ENCODE results near the gene TMEM61. TPM values are rescaled to one million over a fixed set of nuclear protein-coding genes. Genes with fewer than 3 reads are reported as not detected.
"Not testable (repeated sequence)": the region's sequence is repeated elsewhere in the genome, so short reads cannot be mapped to it uniquely, and the experiment has no call there.

Gene TMEM61
- total RNA-seq, 6 donors from 2014 or later: 2.3 to 8.1 (median 2.9) TPM; not detected in 1

DNA sequence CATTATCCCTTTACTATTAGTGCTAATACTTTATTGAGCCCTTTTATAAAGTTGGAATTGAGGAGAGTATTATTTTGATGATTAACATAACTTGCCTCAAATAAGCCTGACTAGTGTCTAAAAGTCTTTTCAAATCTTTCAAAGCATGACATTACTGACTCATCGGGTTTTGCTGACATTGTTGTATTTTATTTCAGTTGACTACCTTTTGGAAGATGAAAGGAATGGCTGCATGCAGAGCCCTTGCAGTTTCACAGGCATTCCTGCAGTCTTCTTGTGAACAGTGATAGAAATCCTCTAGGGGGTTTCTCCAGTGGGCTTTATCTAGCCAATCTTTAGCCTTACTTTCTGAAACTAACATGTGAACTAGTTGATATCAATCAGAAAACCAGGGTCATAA, 43.0 kb upstream of the TMEM61 start:
- H3K27ac ChIP-seq: no peak overlapping the region
- H3K9me3 ChIP-seq: no peaks in the 10 kb centered on the region
- no peak for TF ChIP-seq EP300 (IDR thresholded peaks at IDR 0.05)
- no peak for TF ChIP-seq POLR2AphosphoS5 (IDR thresholded peaks at IDR 0.05)
- TF ChIP-seq POLR2A (IDR thresholded peaks at IDR 0.05): no peak
- TF ChIP-seq, protein P1, sequence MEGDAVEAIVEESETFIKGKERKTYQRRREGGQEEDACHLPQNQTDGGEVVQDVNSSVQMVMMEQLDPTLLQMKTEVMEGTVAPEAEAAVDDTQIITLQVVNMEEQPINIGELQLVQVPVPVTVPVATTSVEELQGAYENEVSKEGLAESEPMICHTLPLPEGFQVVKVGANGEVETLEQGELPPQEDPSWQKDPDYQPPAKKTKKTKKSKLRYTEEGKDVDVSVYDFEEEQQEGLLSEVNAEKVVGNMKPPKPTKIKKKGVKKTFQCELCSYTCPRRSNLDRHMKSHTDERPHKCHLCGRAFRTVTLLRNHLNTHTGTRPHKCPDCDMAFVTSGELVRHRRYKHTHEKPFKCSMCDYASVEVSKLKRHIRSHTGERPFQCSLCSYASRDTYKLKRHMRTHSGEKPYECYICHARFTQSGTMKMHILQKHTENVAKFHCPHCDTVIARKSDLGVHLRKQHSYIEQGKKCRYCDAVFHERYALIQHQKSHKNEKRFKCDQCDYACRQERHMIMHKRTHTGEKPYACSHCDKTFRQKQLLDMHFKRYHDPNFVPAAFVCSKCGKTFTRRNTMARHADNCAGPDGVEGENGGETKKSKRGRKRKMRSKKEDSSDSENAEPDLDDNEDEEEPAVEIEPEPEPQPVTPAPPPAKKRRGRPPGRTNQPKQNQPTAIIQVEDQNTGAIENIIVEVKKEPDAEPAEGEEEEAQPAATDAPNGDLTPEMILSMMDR (IDR thresholded peaks at IDR 0.05): no peak
- ATAC-seq (ENCODE audit: low FRiP score in 2 of 2) (no peak), DNase-seq (no peak)
- H3K4me1 ChIP-seq: no peaks in the 10 kb centered on the region
- H3K36me3 ChIP-seq: no peaks in the 10 kb centered on the region
- WGBS, 2 donors: 71% methylated on average over 1 of the region's 1 CpG
- no peak overlapping the region for H3K4me3 ChIP-seq
- no peaks in the 10 kb centered on the region for H3K27me3 ChIP-seq

DNA sequence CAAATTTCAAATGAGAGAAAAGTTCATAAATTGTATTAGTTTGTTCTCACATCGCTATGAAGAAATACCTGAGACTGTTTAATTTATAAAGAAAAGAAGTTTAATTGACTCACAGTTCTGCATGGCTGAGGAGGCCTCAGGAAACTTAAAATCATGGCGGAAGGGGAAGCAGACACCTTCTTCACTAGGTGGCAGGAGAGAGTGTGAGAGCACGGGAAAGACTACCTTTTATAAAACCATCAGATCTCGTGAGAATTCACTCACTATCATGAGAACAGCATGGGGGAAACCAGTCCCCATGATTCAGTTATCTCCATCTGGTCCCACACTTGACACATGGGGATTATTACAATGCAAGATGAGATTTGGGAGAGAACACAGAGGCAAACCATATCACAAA, 41.5 kb upstream of the TMEM61 start:
- WGBS, 2 donors: 75 to 82% methylated on average over 4 of the region's 4 CpGs
- H3K27ac ChIP-seq; H3K36me3 ChIP-seq; H3K27me3 ChIP-seq; DNase-seq; ATAC-seq (ENCODE audit: low FRiP score in 2 of 2); H3K4me3 ChIP-seq; H3K9me3 ChIP-seq; H3K4me1 ChIP-seq: not testable (repeated sequence)

DNA sequence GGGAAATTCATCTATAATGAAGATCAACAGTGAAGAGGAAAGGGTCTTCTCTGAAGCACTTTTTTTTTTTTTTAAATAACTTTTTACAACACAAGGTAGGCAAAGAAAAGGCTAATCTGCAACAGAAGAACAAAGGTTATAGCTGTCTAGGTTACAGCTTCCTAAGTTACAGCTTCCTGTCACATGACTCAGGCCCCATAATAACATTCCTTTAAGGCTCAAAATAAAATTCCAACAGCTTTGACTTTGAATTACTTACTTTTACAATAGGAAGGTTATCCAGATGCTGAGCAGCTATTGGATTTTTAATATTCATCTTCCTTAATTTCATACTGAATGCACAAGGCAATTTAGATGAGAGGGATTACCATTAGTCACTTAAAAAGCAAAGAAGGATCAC, 40.4 kb upstream of the TMEM61 start:
- H3K9me3 ChIP-seq: no peaks in the 10 kb centered on the region
- DNase-seq (no peak), ATAC-seq (ENCODE audit: low FRiP score in 2 of 2) (no peak)
- H3K36me3 ChIP-seq: no peaks in the 10 kb centered on the region
- no peaks in the 10 kb centered on the region for H3K27me3 ChIP-seq
- no peak overlapping the region for H3K4me3 ChIP-seq
- H3K4me1 ChIP-seq: peaks cover 0 to 3% (median under 1%) of the 10 kb centered on the region in 4 donors
- no peak overlapping the region for H3K27ac ChIP-seq
- TF ChIP-seq POLR2AphosphoS5 (IDR thresholded peaks at IDR 0.05) (no peak), POLR2A (IDR thresholded peaks at IDR 0.05) (no peak), EP300 (IDR thresholded peaks at IDR 0.05) (no peak)
- TF ChIP-seq, protein P1 (IDR thresholded peaks at IDR 0.05): no peak

DNA sequence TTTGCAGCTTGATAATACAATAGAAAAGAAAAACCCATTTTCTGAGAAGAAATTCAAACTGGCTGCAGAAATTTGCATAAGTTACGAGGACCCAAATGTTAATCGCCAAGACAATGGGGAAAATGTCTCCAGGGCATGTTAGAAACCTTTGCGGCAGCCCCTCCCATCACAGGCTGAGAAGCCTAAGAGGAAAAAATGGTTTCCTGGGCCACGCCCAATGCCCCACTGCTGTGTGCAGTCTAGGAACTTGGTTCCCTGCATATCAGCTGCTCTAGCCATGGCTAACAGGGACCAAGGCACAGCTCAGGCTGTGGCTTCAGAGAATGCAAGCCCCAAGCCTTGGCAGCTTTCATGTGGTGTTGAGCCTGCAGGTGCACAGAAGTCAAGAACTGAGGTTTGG, 37.5 kb upstream of the TMEM61 start:
- H3K27me3 ChIP-seq: no peaks in the 10 kb centered on the region
- 88 to 92% methylated on average over 4 of the region's 4 CpGs for WGBS, 2 donors
- H3K9me3 ChIP-seq: no peaks in the 10 kb centered on the region
- TF ChIP-seq, protein P1 (IDR thresholded peaks at IDR 0.05): no peak
- TF ChIP-seq POLR2AphosphoS5 (IDR thresholded peaks at IDR 0.05) (no peak), POLR2A (IDR thresholded peaks at IDR 0.05) (no peak), EP300 (IDR thresholded peaks at IDR 0.05) (no peak)
- no peak for ATAC-seq (ENCODE audit: low FRiP score in 2 of 2)
- no peak overlapping the region for H3K4me3 ChIP-seq
- H3K4me1 ChIP-seq: peaks cover 0 to 9% (median 6%) of the 10 kb centered on the region in 4 donors
- no peak overlapping the region for H3K27ac ChIP-seq
- no peaks in the 10 kb centered on the region for H3K36me3 ChIP-seq
- no peak for DNase-seq

DNA sequence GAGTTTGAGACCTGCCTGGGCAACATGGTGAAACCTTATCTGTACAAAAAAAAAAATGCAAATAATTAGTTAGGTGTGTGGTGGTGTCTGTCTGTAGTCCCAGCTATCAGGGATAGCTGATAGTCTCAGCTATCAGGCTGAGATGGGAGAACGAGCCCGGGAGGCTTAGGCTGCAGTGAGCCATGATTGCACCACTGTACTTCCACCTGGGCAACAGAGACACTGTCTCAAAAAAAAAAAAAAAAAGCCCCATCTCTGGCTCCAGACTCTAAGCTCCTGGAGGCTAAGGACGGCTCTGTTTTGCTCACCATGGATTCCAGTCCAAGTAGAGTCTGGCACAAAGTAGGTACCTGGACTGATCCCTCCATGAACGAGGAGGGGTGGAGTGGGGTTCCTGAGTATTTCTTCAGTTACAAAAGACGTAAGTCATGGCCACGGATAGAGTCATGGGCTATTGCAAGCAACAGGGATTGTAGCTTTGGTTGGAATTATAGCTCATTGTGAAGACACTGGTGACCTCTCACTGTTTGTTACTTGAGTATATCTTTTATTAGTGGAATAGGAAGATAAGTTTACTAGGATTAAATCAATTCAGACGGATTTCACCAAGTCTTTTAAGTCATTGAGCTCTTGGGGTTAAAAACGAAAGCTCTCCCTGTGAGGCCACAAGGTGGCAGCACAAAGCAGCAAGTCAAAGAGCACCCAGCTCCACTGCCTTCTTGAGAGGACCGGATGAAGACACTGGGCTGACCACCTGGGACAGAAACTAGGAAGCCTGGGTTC, 35.6 kb upstream of the TMEM61 start:
- Histone ChIP-seq H3K27ac (no peak overlapping the region), H3K27me3 (no peaks in the 10 kb centered on the region), H3K36me3 (no peaks in the 10 kb centered on the region), H3K9me3 (no peaks in the 10 kb centered on the region), H3K4me1 (peaks cover 0 to 9% (median 6%) of the 10 kb centered on the region in 4 donors), H3K4me3 (no peak overlapping the region)
- TF ChIP-seq EP300 (IDR thresholded peaks at IDR 0.05): no peak
- TF ChIP-seq, protein P1 (IDR thresholded peaks at IDR 0.05): peak; percentile 54 to 72 (median 61)
- no peak for TF ChIP-seq POLR2AphosphoS5 (IDR thresholded peaks at IDR 0.05)
- TF ChIP-seq POLR2A (IDR thresholded peaks at IDR 0.05): no peak
- peak; percentile 82 to 88 for ATAC-seq (ENCODE audit: low FRiP score in 2 of 2)
- 30 to 42% methylated on average over 9 of the region's 9 CpGs for WGBS, 2 donors
- DNase-seq: peak in 1 of 2 donors; percentile 78

Data from upper lobe of left lung (tissue), 6 donors.